Fibroblast of lung (primary cell): ENCODE measurements around the gene SDHB. TPM values are rescaled to one million over a fixed set of nuclear protein-coding genes. Genes with fewer than 3 reads are reported as not detected.

Experiments used
- DNase-seq, 2 donors: peaks; one replicate each; pipeline versions ENCODE4 v3.0.0 to v3.0.0-alpha.2; 2010; ENCODE audit warnings: low read depth in 2 of 2
- H2AFZ ChIP-seq: 2 replicates; pipeline ENCODE4 v1.5.1; 2012; ENCODE audit warnings: low read length, control low read depth, inconsistent platforms
- H3K27ac ChIP-seq: 2 replicates; pipeline ENCODE4 v1.5.1; 2011; ENCODE audit warnings: low read length, control low read depth; ENCODE audit not compliant: insufficient read depth
- H3K27me3 ChIP-seq: 2 replicates; pipeline ENCODE4 v1.5.1; 2011; ENCODE audit warnings: mild to moderate bottlenecking, low read length; ENCODE audit not compliant: control insufficient read depth, insufficient read depth
- H3K36me3 ChIP-seq: 2 replicates; pipeline ENCODE4 v1.5.1; 2011; ENCODE audit warnings: low read length; ENCODE audit not compliant: control insufficient read depth, insufficient read depth
- H3K4me1 ChIP-seq: 2 replicates; pipeline ENCODE4 v1.5.1; 2011; ENCODE audit warnings: low read length; ENCODE audit not compliant: control insufficient read depth, insufficient read depth; ENCODE audit errors: extremely low read depth
- H3K4me2 ChIP-seq: 2 replicates; pipeline ENCODE4 v1.5.1; 2011; ENCODE audit warnings: low read length, control low read depth; ENCODE audit not compliant: insufficient read depth; ENCODE audit errors: extremely low read depth
- H3K4me3 ChIP-seq, 4 experiments: fragments of 200-600 bp in 1 of 4; sonication (generic) in 1 of 4; replicated peaks in 1 of 4; 2 replicates each; pipeline ENCODE4 v1.5.1; 2011 to 2016; ENCODE audit warnings: low read length in 4 of 4, low read depth in 3 of 4, mild to moderate bottlenecking in 3 of 4, control low read depth in 2 of 4, inconsistent platforms in 1 of 4, mixed read lengths in 1 of 4; ENCODE audit not compliant: insufficient read depth in 1 of 4; ENCODE audit errors: control extremely low read depth in 1 of 4
- H3K79me2 ChIP-seq: 2 replicates; pipeline ENCODE4 v1.5.1; 2012; ENCODE audit warnings: mild to moderate bottlenecking, low read length, inconsistent platforms; ENCODE audit not compliant: control insufficient read depth, insufficient read depth
- H3K9ac ChIP-seq: 2 replicates; pipeline ENCODE4 v1.5.1; 2011; ENCODE audit warnings: mild to moderate bottlenecking, low read length, control low read depth; ENCODE audit not compliant: insufficient read depth
- H3K9me3 ChIP-seq: 2 replicates; pipeline ENCODE4 v1.5.1; 2012; ENCODE audit warnings: low read depth, low read length; ENCODE audit not compliant: control insufficient read depth, insufficient read depth
- H4K20me1 ChIP-seq: 2 replicates; pipeline ENCODE4 v1.5.1; 2011; ENCODE audit warnings: low read length; ENCODE audit not compliant: control insufficient read depth, insufficient read depth; ENCODE audit errors: extremely low read depth
- CTCF ChIP-seq, 2 donors: IDR thresholded peaks in 1 of 2; conservative IDR thresholded peaks in 1 of 2; 1 replicate in 1 of 2; 2 replicates in 1 of 2; pipeline ENCODE4 v1.5.1; 2011 to 2012; ENCODE audit warnings: low read length in 2 of 2, control low read depth in 1 of 2, inconsistent platforms in 1 of 2, low read depth in 1 of 2, mild to moderate bottlenecking in 1 of 2
- EZH2 ChIP-seq: IDR thresholded peaks from 2 replicates; pipeline ENCODE4 v1.5.1; 2012; ENCODE audit warnings: low read length, control low read depth, mild to moderate bottlenecking; ENCODE audit errors: missing control alignments
- polyA plus RNA-seq, 2 donors: library from polyadenylated mRNA; depleted of rRNA in 1 of 2; stranded (reverse) in 1 of 2; unstranded in 1 of 2; fragments of >200 nt; gene quantifications; 2 replicates each; pipeline ENCODE4 v1.2.1, GENCODE V29; 2011 to 2012; ENCODE audit warnings: missing spikeins in 1 of 2
- total RNA-seq: library from RNA; depleted of rRNA; stranded (reverse); fragments of >200 nt; gene quantifications from 2 replicates; pipeline ENCODE4 v1.2.1, GENCODE V29; 2014

The SDHB gene
- total and polyA plus RNA-seq, 2 donors (not counting 1 experiment from before 2014, with no cell fraction given): 136 to 170 TPM

GRCh38 chr1:17082761-17083160 lies 28.9 kb upstream of the SDHB start:
- H3K9me3 ChIP-seq: no peaks in the 10 kb centered on the region
- no peak for TF ChIP-seq CTCF (conservative IDR thresholded peaks at IDR 0.05 in 1 of 2, IDR thresholded peaks at IDR 0.05 in 1 of 2; ENCODE audit: low read depth in 1 of 2, low read length in 2 of 2)
- TF ChIP-seq EZH2: no peak

DNA sequence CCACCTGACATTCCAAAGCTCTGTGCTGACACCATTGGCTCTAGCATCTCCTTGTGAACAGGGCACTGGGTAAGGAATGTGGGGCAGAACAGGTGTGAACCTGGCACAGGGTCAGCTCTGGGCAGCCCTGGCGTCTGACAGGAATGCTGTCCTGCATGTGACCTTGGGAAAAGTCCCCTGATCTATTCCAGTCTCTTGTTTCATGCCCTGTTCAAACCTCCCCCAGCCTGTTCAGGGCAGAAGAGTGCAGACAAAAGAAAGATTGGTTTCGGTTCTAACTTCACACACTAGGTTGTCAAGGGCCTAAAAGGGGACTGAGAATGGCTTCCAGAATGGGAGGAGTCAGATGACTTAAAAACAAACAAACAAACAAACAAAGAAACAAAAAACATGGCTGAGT lies 27.6 kb upstream of the SDHB start:
- Histone ChIP-seq H3K9me3 (no peaks in the 10 kb centered on the region), H3K27me3 (peaks cover 4% of the 10 kb centered on the region), H3K4me3 (no peak overlapping the region), H3K79me2 (no peaks in the 10 kb centered on the region), H3K4me1 (no peaks in the 10 kb centered on the region), H3K9ac (no peak overlapping the region), H3K36me3 (no peaks in the 10 kb centered on the region), H2AFZ (no peak overlapping the region), H3K27ac (no peak overlapping the region), H3K4me2 (no peak overlapping the region), H4K20me1 (no peaks in the 10 kb centered on the region)
- DNase-seq: no peak
- TF ChIP-seq CTCF (conservative IDR thresholded peaks at IDR 0.05 in 1 of 2, IDR thresholded peaks at IDR 0.05 in 1 of 2; ENCODE audit: low read depth in 1 of 2, low read length in 2 of 2): no peak
- no peak for TF ChIP-seq EZH2

More at GRCh38 chr1:17082761-17083160, 28.9 kb upstream of the SDHB start:
- no peak for DNase-seq
- Histone ChIP-seq H4K20me1 (no peaks in the 10 kb centered on the region), H3K36me3 (no peaks in the 10 kb centered on the region), H2AFZ (no peak overlapping the region), H3K4me3 (no peak overlapping the region), H3K9ac (no peak overlapping the region), H3K27ac (no peak overlapping the region), H3K27me3 (peaks cover 4% of the 10 kb centered on the region), H3K79me2 (no peaks in the 10 kb centered on the region), H3K4me1 (no peaks in the 10 kb centered on the region), H3K4me2 (no peak overlapping the region)

- H3K27me3 ChIP-seq: peaks cover 4% of the 10 kb centered on the region
- no peak overlapping the region for H3K4me3 ChIP-seq
- H3K9me3 ChIP-seq: no peaks in the 10 kb centered on the region
- no peaks in the 10 kb centered on the region for H3K79me2 ChIP-seq
- H3K4me2 ChIP-seq: no peak overlapping the region
- H3K27ac ChIP-seq: no peak overlapping the region
- TF ChIP-seq CTCF (conservative IDR thresholded peaks at IDR 0.05 in 1 of 2, IDR thresholded peaks at IDR 0.05 in 1 of 2; ENCODE audit: low read depth in 1 of 2, low read length in 2 of 2): no peak
- no peak for TF ChIP-seq EZH2
- no peak overlapping the region for H3K9ac ChIP-seq
- H2AFZ ChIP-seq: no peak overlapping the region
- DNase-seq: no peak
- no peaks in the 10 kb centered on the region for H4K20me1 ChIP-seq
- H3K36me3 ChIP-seq: no peaks in the 10 kb centered on the region
- H3K4me1 ChIP-seq: no peaks in the 10 kb centered on the region
Measured at GRCh38 chr1:17080880-17081279, 27.0 kb upstream of the SDHB start.
